SK-N-MC (cell line): Measurements from ENCODE around the gene CORIN.

Experiments
- DNase-seq: peaks from one replicate; pipeline ENCODE4 v3.0.0-alpha.2; 2011; ENCODE audit warnings: low read depth, low spot score
- H3K27ac ChIP-seq: fragments of 200-600 bp; sonication (generic); 2 replicates; pipeline ENCODE4 v1.5.1; 2016; ENCODE audit warnings: mixed run types
- H3K36me3 ChIP-seq: fragments of 200-600 bp; sonication (generic); 2 replicates; pipeline ENCODE4 v1.6.1; 2017; ENCODE audit warnings: antibody characterized with exemption, low read length, mixed read lengths; ENCODE audit not compliant: insufficient read depth
- H3K4me3 ChIP-seq: fragments of 200-600 bp; sonication (generic); 2 replicates; pipeline ENCODE4 v1.5.1; 2016
- H3K9ac ChIP-seq: fragments of 200-600 bp; sonication (generic); 2 replicates; pipeline ENCODE4 v1.8.0; 2017; ENCODE audit warnings: mixed run types, mixed read lengths; ENCODE audit not compliant: insufficient read length
- H3K9me3 ChIP-seq: fragments of 200-600 bp; sonication (generic); 2 replicates; pipeline ENCODE4 v1.6.1; 2017; ENCODE audit warnings: low read depth, mild to moderate bottlenecking, antibody characterized with exemption, low read length, moderate library complexity, mixed read lengths
- EZH2 ChIP-seq: fragments of 200-600 bp; sonication (generic); IDR thresholded peaks from one replicate; pipeline ENCODE4 v1.6.1; 2017; ENCODE audit warnings: antibody characterized with exemption
- FOXP2 ChIP-seq: optimal IDR thresholded peaks from 2 replicates; pipeline ENCODE3; 2011; ENCODE audit warnings: mild to moderate bottlenecking, moderate library complexity; ENCODE audit not compliant: insufficient read depth; ENCODE audit errors: extremely low read length, control extremely low read depth
- POLR2AphosphoS5 ChIP-seq: IDR thresholded peaks from 2 replicates; pipeline ENCODE4 v1.6.1; 2012; ENCODE audit warnings: mild to moderate bottlenecking, low read depth, low read length, borderline replicate concordance

CORIN gene

DNA sequence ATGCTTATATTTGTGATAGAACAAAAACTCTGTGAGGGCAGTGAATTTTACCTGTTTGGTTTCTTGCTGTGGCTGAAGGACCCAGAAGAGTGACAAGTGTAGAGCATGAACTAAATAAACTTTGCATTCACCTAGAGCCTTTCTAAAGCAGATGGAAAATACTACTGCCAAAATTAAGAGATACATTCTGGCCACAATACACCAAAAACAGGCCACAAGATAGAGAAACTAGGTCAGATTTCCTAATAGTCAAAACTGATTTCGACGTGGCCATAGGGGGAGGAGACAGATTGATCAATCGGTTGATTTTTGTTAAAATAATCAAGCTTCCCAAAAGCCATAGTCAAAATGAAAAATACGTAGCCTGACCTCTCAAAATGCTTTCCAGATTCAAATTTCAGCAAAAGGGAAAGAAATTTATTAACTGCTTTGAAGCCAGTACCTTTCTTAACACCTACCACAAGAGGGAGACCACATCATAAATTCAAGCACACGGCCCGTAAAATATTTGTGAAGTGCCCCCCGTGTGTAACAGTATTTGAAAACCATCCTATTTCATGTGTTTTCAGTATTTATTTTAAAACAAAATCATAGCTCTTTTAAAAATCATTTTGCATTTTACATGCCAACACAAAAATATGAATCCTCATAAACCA is 132.4 kb downstream of the CORIN start:
- H3K9me3 ChIP-seq, result no peaks in the 10 kb centered on the region
- H3K4me3 ChIP-seq, result no peak overlapping the region
- no peak overlapping the region for H3K9ac ChIP-seq
- no peak for TF ChIP-seq POLR2AphosphoS5
- no peak for TF ChIP-seq FOXP2
- no peak for TF ChIP-seq EZH2
- DNase-seq, result no peak
- H3K27ac ChIP-seq, result no peak overlapping the region
- no peaks in the 10 kb centered on the region for H3K36me3 ChIP-seq

DNA sequence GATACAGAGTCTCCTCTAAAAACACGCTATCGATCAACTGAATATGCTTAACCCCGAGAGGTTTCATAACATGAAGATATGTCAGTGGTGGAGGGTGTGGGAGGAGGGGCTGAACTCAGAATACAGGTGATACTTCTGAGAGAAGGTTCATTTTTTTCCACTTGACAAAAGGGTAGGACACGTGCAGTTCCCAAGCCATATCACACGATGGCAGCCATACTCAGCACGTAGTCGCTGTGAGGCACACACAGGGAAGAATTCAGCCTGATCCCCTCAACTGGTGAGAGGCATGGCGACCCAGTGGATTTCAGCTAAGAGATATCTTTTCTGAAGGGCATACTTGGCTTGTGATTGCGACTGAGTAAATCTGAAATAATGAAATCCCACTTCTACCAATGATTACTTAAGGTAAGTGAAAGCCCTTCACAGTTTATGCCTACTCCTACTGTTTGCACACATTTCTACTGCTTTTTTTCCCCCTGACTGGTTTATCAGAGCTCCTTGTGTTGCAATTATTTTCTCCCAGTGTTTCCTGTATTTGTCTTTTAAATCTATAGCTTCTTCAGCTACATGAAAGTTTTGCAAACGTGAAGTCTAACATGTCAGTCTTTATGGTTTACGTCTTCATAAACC is 133.1 kb downstream of the CORIN start:
- Histone ChIP-seq H3K9me3 (no peaks in the 10 kb centered on the region), H3K36me3 (no peaks in the 10 kb centered on the region), H3K27ac (no peak overlapping the region), H3K4me3 (no peak overlapping the region), H3K9ac (no peak overlapping the region)
- no peak for DNase-seq
- no peak for TF ChIP-seq EZH2
- TF ChIP-seq FOXP2, result no peak
- no peak for TF ChIP-seq POLR2AphosphoS5

DNA sequence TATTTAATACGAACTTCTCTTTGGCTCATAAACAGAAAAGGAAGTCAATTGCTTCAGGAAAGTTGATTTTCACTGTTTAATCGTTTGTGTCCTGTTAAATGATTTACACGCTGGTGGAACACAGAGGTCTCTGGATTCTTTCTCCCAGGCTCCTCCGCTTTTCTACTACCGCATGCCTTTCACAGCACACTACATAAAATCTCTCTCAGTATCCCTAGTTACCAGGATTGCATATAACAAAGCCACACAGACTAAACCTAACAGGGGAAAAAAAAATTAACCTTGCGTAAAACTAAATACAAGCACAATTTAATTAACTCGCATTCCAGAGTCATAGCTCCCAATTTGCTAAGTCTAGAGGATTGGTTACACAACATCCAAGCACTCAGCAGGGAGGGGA is 133.9 kb downstream of the CORIN start:
- Histone ChIP-seq H3K4me3 (0 out of 2 replicates have a peak overlapping the region, but pooled peaks have one; percentile 12), H3K27ac (peak overlapping the region; percentile 52), H3K36me3 (no peaks in the 10 kb centered on the region), H3K9ac (peak overlapping the region; percentile 12), H3K9me3 (no peaks in the 10 kb centered on the region)
- TF ChIP-seq POLR2AphosphoS5, result no peak
- TF ChIP-seq EZH2, result no peak
- no peak for TF ChIP-seq FOXP2
- no peak for DNase-seq

DNA sequence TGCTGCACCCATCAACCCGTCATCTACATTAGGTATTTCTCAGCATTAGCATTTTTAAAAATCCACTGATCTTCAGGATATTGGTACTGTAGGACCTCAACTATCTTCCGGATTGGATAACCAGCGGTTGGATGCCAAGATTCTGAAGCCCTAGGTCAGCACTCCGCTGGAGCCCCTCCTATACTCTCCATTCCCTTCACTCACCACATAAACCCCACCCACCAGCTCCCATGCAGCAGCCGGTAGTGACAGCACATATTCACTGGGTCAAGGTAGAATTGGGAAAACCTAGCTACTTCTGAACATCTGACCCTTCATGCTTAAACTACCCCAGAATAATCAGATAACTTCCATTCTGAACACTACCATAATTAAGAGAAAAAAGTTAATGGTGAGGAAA is 134.9 kb downstream of the CORIN start:
- no peak for DNase-seq
- TF ChIP-seq POLR2AphosphoS5 (no peak), FOXP2 (no peak), EZH2 (no peak)
- H3K9ac ChIP-seq, result no peak overlapping the region
- no peak overlapping the region for H3K4me3 ChIP-seq
- H3K9me3 ChIP-seq, result no peaks in the 10 kb centered on the region
- H3K36me3 ChIP-seq, result no peaks in the 10 kb centered on the region
- no peak overlapping the region for H3K27ac ChIP-seq

DNA sequence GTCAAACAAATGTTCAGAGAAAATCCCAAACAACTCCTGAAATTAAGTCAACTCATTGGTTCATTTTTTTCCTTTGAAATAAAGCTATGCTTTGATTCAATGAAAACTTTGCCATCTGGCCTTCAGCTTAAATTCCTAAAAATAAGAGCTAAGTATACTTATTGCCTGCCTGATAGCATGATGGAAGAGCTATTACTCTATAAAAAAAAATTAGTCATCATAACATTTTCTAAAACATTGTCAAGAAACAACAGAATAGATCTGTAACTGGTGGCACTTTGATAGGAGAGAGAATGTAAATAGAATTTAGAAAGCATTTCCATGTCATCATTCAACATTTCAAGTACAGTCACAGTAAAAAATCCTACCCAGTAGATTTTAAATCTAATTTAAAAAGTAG is 136.6 kb downstream of the CORIN start:
- Histone ChIP-seq H3K36me3 (no peaks in the 10 kb centered on the region), H3K4me3 (no peak overlapping the region), H3K27ac (peak overlapping the region; percentile 45; the same call in 1 of the 2 replicates), H3K9ac (no peak overlapping the region), H3K9me3 (no peaks in the 10 kb centered on the region)
- TF ChIP-seq FOXP2 (no peak), EZH2 (no peak), POLR2AphosphoS5 (no peak)
- no peak for DNase-seq

DNA sequence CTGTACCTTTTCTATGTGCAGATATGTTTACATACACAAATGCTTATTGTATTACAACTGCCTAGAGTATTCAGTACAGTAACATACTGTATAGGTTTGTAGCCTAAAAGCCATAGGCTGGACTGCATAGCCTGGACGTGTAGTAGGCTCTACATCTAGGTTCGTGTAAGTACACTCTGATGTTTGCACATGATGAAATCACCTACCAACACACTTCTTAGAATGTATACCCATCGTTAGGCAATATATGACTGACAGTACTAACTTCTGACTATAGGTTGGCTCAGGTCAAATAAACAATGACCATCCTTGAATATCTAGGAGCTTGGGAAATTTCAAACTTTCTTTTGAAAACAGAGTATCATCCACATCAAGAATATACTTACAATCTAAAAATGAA is 139.0 kb downstream of the CORIN start:
- no peaks in the 10 kb centered on the region for H3K36me3 ChIP-seq
- no peak for TF ChIP-seq FOXP2
- no peak for TF ChIP-seq EZH2
- TF ChIP-seq POLR2AphosphoS5, result no peak
- no peak for DNase-seq
- H3K4me3 ChIP-seq, result no peak overlapping the region
- no peaks in the 10 kb centered on the region for H3K9me3 ChIP-seq
- no peak overlapping the region for H3K27ac ChIP-seq
- H3K9ac ChIP-seq, result no peak overlapping the region

DNA sequence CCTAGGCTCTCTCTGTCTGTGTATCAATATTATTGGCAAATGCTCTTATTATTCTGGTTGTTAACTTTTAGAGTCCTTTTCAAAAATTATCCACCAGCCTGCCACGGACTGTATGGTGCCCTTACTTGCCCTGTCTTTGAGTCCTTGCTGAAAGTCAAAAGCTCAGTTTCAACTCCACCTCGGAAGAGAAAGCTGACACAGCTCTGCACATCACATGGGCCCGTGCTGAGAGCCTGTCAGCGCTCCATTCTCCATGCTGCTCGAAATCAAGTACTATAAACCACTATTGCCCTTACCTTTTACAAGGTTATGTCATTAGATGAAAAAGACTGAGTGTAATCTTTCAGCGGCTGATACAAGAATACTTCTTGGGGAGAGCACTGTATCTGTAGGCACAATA is 141.0 kb downstream of the CORIN start:
- H3K9me3 ChIP-seq, result no peaks in the 10 kb centered on the region
- no peak overlapping the region for H3K4me3 ChIP-seq
- no peak for DNase-seq
- H3K9ac ChIP-seq, result no peak overlapping the region
- TF ChIP-seq EZH2 (no peak), POLR2AphosphoS5 (no peak), FOXP2 (no peak)
- no peak overlapping the region for H3K27ac ChIP-seq
- no peaks in the 10 kb centered on the region for H3K36me3 ChIP-seq

DNA sequence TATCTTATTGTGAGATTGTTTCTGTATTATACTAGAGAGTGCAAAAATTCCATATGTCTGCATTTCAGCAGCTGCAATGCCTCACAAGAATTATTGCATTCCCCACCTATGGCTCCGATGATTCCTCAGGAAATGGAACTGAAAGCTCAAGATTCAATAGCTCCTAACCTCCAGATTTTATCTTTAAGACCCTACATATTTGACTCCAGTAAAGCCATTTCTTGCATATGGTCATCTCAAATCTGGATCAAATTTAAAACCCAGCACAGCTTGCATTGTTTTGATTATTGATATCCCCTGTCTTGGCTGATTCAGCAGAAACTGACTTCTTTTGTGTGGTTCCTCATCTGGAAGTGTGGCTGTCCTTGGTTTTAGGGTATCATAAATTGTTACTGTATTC is 142.6 kb downstream of the CORIN start:
- Histone ChIP-seq H3K36me3 (no peaks in the 10 kb centered on the region), H3K9me3 (no peaks in the 10 kb centered on the region), H3K9ac (no peak overlapping the region), H3K4me3 (no peak overlapping the region), H3K27ac (no peak overlapping the region)
- DNase-seq, result no peak
- TF ChIP-seq EZH2 (no peak), FOXP2 (no peak), POLR2AphosphoS5 (no peak)

DNA sequence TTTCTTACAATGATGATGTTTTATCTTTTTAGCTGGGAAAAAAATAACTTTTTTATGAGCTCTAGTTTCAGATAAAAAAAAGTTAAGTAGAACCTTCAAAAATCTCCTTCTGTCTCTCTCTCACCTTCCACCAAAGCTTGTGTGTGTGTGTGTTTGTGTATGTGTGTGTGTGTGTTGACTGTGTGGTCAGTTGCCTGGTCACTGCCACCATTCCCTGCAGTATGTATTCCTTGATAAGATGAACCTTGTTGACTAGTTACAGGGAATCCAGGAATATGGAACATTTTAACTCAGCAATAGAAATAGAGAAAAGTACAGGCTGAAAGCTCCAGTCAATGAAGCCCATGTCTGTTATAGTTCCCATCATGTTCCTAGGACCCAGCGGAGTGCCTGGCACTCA is 143.5 kb downstream of the CORIN start:
- Histone ChIP-seq H3K4me3 (no peak overlapping the region), H3K36me3 (no peaks in the 10 kb centered on the region), H3K9ac (no peak overlapping the region), H3K27ac (no peak overlapping the region), H3K9me3 (no peaks in the 10 kb centered on the region)
- no peak for TF ChIP-seq FOXP2
- no peak for TF ChIP-seq EZH2
- TF ChIP-seq POLR2AphosphoS5, result no peak
- DNase-seq, result no peak
